ENCODE results near the gene SSR1. TPM values are rescaled to one million over a fixed set of nuclear protein-coding genes. Genes with fewer than 3 reads are reported as not detected.

Gene SSR1
- total RNA-seq, 4 donors from 2014 or later = 55.9 to 113 (median 74.8) TPM

DNA sequence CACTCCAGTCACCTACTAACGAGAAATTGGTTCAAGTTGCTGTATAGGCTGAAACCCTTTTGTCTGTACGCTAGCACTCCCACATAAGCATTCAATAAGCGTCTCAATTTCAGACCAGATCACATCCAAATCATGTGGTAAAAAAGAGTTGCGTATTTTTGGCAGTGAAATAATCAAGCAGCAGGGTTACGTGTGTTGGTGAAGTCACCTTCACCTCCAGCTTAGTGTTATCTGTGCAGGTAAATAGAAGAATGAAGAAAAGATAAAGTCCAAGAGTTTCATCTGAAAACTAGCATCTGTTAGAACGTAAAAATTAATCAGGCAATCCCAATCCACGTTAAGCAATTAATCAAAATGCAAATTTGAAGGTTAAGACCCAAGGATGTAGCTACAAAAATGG, 11.3 kb downstream of the SSR1 start:
- Histone ChIP-seq H3K9me3 (no peaks in the 10 kb centered on the region), H3K4me1 (no peaks in the 10 kb centered on the region), H3K27me3 (no peaks in the 10 kb centered on the region), H3K4me3 (replicated peaks in 1 of 3) (no peak overlapping the region), H3K36me3 (peaks cover 45 to 50% of the 10 kb centered on the region in 2 donors), H3K27ac (no peak overlapping the region)
- no peak for DNase-seq
- no peak for TF ChIP-seq POLR2A (IDR thresholded peaks at IDR 0.05)
- TF ChIP-seq, protein P1, sequence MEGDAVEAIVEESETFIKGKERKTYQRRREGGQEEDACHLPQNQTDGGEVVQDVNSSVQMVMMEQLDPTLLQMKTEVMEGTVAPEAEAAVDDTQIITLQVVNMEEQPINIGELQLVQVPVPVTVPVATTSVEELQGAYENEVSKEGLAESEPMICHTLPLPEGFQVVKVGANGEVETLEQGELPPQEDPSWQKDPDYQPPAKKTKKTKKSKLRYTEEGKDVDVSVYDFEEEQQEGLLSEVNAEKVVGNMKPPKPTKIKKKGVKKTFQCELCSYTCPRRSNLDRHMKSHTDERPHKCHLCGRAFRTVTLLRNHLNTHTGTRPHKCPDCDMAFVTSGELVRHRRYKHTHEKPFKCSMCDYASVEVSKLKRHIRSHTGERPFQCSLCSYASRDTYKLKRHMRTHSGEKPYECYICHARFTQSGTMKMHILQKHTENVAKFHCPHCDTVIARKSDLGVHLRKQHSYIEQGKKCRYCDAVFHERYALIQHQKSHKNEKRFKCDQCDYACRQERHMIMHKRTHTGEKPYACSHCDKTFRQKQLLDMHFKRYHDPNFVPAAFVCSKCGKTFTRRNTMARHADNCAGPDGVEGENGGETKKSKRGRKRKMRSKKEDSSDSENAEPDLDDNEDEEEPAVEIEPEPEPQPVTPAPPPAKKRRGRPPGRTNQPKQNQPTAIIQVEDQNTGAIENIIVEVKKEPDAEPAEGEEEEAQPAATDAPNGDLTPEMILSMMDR (IDR thresholded peaks at IDR 0.05) = no peak
- intact Hi-C loops (cut with DNase I) = no loop called here
- WGBS, 2 donors = 88% methylated on average over 7 of the region's 7 CpGs

DNA sequence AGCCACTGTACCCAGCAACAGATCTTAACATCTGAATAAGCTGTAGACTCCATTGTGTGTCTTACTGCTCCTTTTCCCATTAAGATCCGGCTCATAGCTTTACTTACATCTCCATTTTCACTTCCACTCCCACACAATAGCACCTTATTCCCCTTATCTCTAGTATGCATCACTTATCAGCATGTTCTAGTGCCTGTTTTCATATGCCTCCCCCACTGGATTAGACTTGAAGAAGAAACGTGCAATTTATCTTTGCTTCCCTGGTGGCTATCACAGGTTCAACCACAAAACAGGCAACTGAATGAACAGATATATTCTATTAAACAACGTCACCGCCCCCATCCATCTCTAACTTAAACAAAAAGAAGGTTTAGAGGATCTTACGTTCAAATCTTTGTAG, 12.1 kb downstream of the SSR1 start:
- Histone ChIP-seq H3K27me3 (no peaks in the 10 kb centered on the region), H3K9me3 (no peaks in the 10 kb centered on the region), H3K4me1 (no peaks in the 10 kb centered on the region), H3K4me3 (replicated peaks in 1 of 3) (no peak overlapping the region), H3K36me3 (peaks cover 47 to 52% of the 10 kb centered on the region in 2 donors), H3K27ac (no peak overlapping the region)
- no peak for DNase-seq
- TF ChIP-seq, protein P1 (IDR thresholded peaks at IDR 0.05) = no peak
- TF ChIP-seq POLR2A (IDR thresholded peaks at IDR 0.05) = no peak
- 85 to 93% methylated on average over 5 of the region's 5 CpGs for WGBS, 2 donors
- intact Hi-C loops (cut with DNase I) = no loop called here

DNA sequence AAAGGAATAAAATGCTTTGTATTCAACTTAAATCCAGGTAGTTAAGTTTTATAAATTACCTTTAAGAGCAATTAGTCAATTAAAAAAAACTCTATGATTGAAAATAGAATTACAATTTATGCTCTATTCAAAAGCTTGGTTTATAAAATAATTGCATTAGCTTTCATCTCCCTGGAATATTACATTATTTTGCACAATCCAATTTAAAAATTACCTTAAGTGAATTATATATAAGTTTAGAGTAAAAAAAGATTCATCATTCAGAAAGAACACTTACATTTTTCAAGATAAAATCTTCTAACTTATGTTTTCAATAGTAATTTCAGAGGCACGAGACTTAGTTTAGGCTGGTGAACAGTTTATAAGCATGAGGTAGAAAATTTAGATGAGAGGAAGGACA, 14.9 kb downstream of the SSR1 start:
- TF ChIP-seq, protein P1 (IDR thresholded peaks at IDR 0.05) = no peak
- TF ChIP-seq POLR2A (IDR thresholded peaks at IDR 0.05) = no peak
- no peaks in the 10 kb centered on the region for H3K4me1 ChIP-seq
- peaks cover 52% of the 10 kb centered on the region in 2 donors for H3K36me3 ChIP-seq
- 92 to 99% methylated on average over 1 of the region's 1 CpG for WGBS, 2 donors
- no peak overlapping the region for H3K27ac ChIP-seq
- intact Hi-C loops (cut with DNase I) = no loop called here
- DNase-seq = no peak
- H3K9me3 ChIP-seq = no peaks in the 10 kb centered on the region
- no peaks in the 10 kb centered on the region for H3K27me3 ChIP-seq
- H3K4me3 ChIP-seq (replicated peaks in 1 of 3) = no peak overlapping the region

DNA sequence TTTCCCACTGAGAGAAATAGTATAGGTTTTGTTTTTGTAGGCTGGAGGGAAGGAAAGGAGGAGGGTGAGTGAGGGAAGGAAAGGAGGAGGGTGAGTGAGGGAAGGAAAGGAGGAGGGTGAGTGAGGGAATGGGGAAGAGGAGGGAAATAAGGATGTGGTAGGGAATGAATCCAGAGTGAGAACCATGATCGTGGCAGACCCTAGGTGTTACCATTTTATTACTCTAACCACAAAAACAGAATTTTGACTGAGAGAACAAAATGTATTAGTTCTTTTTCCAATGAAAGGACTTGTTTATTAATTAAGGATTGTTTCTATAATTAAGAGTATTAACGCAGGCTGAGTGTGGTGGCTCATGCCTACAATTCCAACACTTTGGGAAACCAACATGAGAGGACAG, 16.4 kb downstream of the SSR1 start:
- Histone ChIP-seq H3K4me3 (replicated peaks in 1 of 3) (no peak overlapping the region), H3K4me1 (no peaks in the 10 kb centered on the region), H3K27me3 (no peaks in the 10 kb centered on the region), H3K9me3 (no peaks in the 10 kb centered on the region), H3K36me3 (peaks cover 40 to 49% of the 10 kb centered on the region in 2 donors), H3K27ac (no peak overlapping the region)
- TF ChIP-seq, protein P1 (IDR thresholded peaks at IDR 0.05) = no peak
- no peak for TF ChIP-seq POLR2A (IDR thresholded peaks at IDR 0.05)
- WGBS, 2 donors = 95 to 96% methylated on average over 2 of the region's 2 CpGs
- intact Hi-C loops (cut with DNase I) = no loop called here
- no peak for DNase-seq

DNA sequence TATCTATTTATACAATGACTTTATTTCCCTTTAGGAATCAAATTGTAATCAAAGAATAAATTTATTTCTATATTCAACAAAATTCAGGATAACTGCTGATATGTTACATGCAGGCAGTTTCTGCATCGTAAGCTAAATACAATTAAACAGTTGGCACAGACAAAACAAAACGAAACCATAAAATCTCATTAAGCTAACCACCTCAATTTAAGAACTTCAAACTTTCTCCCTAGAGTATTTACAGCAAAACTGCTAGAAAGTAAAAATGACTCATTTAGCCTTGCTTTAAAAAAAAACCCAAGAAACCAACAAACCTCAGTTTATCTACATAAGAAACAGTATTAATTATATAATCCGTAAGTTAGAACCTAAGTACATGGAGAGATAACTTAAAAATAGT, 17.1 kb downstream of the SSR1 start:
- no peak for DNase-seq
- WGBS, 2 donors = 95 to 96% methylated on average over 3 of the region's 3 CpGs
- H3K36me3 ChIP-seq = peaks cover 34 to 43% of the 10 kb centered on the region in 2 donors
- intact Hi-C loops (cut with DNase I) = no loop called here
- no peak overlapping the region for H3K4me3 ChIP-seq (replicated peaks in 1 of 3)
- TF ChIP-seq, protein P1 (IDR thresholded peaks at IDR 0.05) = no peak
- no peak for TF ChIP-seq POLR2A (IDR thresholded peaks at IDR 0.05)
- no peak overlapping the region for H3K27ac ChIP-seq
- H3K27me3 ChIP-seq = no peaks in the 10 kb centered on the region
- no peaks in the 10 kb centered on the region for H3K4me1 ChIP-seq
- H3K9me3 ChIP-seq = no peaks in the 10 kb centered on the region

All from thyroid gland (tissue), 4 donors.